Peyer's patch (tissue), 4 donors: Measurements from ENCODE around the gene WAS. TPM values are rescaled to one million over a fixed set of nuclear protein-coding genes. Genes with fewer than 3 reads are reported as not detected.

Experiments used
- DNase-seq, 3 donors: peaks; one replicate each; pipeline ENCODE4 v3.0.0-alpha.2; 2017 to 2019
- H3K27ac ChIP-seq, 4 donors: fragments of 200-600 bp; sonication (generic); one replicate each; pipeline ENCODE4 v1.5.1; 2016 to 2019
- H3K27me3 ChIP-seq, 2 donors: fragments of 200-600 bp; sonication (generic); one replicate each; pipeline ENCODE4 v1.5.1; 2019
- H3K36me3 ChIP-seq, 3 donors: fragments of 200-600 bp; sonication (generic); one replicate each; pipeline ENCODE4 v1.5.1; 2016 to 2019
- H3K4me1 ChIP-seq, 4 donors: fragments of 200-600 bp; sonication (generic); one replicate each; pipeline ENCODE4 v1.5.1; 2016 to 2019
- H3K4me3 ChIP-seq, 4 donors: fragments of 200-600 bp; sonication (generic); 1 replicate in 3 of 4; 2 replicates in 1 of 4; pipeline ENCODE4 v1.5.1; 2016 to 2019; ENCODE audit warnings: mild to moderate bottlenecking in 1 of 4
- H3K9me3 ChIP-seq, 4 donors: fragments of 200-600 bp; sonication (generic); one replicate each; pipeline ENCODE4 v1.5.1; 2016 to 2019; ENCODE audit warnings: mild to moderate bottlenecking in 1 of 4
- POLR2A ChIP-seq, 2 donors: fragments of 450-650 bp; IDR thresholded peaks; one replicate each; pipeline ENCODE4 v1.5.1; 2017; ENCODE audit warnings: antibody characterized with exemption in 2 of 2, mild to moderate bottlenecking in 2 of 2, moderate library complexity in 2 of 2
- total RNA-seq, 4 donors: library from RNA; depleted of rRNA; stranded (reverse); fragments of >200 nt; gene quantifications; one replicate each; pipeline ENCODE4 v1.1.0, GENCODE V29; 2016
- TF ChIP-seq, protein P1 (sequence below), 6 experiments: fragments of 450-650 bp in 4 of 6; fragments of 200-600 bp in 2 of 6; sonication (generic) in 1 of 6; IDR thresholded peaks; one replicate each; pipeline ENCODE4 v1.5.1; 2017 to 2019; ENCODE audit warnings: antibody characterized with exemption in 6 of 6, mild to moderate bottlenecking in 3 of 6, moderate library complexity in 1 of 6

The WAS gene
- 10 to 100 TPM in 1 of 4 donors, 1 to 10 TPM in 3; 3.5 to 45.4 (median 7.6) TPM for total RNA-seq

- Histone ChIP-seq H3K36me3 (no peaks in the 10 kb centered on the region), H3K9me3 (no peaks in the 10 kb centered on the region), H3K4me1 (no peaks in the 10 kb centered on the region), H3K4me3 (peak within 1 kb of the TSS; percentile 30 to 48 (median 38)), H3K27ac (peak within 1 kb of the TSS; percentile 58 to 80 (median 73)), H3K27me3 (no peaks in the 10 kb centered on the region)
- DNase-seq: peak in 2 of 3 donors; percentile 53 to 64
- TF ChIP-seq, protein P1, sequence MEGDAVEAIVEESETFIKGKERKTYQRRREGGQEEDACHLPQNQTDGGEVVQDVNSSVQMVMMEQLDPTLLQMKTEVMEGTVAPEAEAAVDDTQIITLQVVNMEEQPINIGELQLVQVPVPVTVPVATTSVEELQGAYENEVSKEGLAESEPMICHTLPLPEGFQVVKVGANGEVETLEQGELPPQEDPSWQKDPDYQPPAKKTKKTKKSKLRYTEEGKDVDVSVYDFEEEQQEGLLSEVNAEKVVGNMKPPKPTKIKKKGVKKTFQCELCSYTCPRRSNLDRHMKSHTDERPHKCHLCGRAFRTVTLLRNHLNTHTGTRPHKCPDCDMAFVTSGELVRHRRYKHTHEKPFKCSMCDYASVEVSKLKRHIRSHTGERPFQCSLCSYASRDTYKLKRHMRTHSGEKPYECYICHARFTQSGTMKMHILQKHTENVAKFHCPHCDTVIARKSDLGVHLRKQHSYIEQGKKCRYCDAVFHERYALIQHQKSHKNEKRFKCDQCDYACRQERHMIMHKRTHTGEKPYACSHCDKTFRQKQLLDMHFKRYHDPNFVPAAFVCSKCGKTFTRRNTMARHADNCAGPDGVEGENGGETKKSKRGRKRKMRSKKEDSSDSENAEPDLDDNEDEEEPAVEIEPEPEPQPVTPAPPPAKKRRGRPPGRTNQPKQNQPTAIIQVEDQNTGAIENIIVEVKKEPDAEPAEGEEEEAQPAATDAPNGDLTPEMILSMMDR (IDR thresholded peaks at IDR 0.05): no peak
- TF ChIP-seq POLR2A (IDR thresholded peaks at IDR 0.05): no peak
These were observed at the start of gene WAS for GRCh38 chrX:48683411-48683982. Gene WAS, plus strand, starts transcription at chrX:48683799. Its CDS starts 55 bp downstream, at chrX:48683854.

DNA sequence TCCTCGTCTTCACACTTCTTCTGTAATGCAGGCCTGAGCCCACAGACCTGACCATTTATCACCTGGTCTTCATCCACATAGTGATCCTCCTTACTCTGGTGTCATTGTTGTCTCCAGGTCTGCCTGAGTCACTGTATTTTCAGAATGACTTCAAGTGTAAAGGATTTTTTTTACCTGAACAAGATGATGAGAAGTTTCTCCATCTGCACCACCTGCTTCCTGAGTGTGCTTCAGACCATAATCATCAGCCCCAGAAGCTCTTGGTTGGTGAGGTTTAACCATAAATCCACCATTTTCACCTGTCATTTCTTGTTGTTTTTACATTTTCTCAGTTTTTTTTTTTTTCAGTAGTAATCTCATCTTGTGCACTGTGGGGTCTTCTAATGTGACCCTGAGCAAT is 47.3 kb upstream of the WAS start:
- TF ChIP-seq, protein P1 (IDR thresholded peaks at IDR 0.05): no peak
- TF ChIP-seq POLR2A (IDR thresholded peaks at IDR 0.05): no peak
- Histone ChIP-seq H3K27me3 (no peaks in the 10 kb centered on the region), H3K4me1 (peaks cover 0 to 5% (median 1%) of the 10 kb centered on the region in 4 donors), H3K36me3 (no peaks in the 10 kb centered on the region), H3K9me3 (no peaks in the 10 kb centered on the region), H3K4me3 (no peak overlapping the region), H3K27ac (no peak overlapping the region)
- DNase-seq: no peak

DNA sequence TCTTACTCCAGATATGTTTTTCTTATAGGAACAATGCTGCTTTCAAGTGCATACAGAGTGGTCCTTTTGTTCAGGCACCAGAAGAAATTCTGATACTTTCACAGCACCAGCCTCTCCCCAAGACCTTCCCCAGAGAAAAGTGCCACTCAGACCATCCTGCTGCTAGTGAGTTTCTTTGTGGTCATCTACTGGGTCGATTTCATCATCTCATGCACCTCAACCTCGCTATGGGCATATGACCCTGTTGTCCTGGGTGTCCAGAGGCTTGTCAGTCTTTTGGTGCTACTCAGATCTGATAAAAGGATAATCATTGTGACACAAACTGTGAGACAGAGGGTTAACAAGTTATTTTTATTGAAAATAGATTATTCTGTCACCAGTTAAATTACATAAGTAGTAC is 46.8 kb upstream of the WAS start:
- H3K4me3 ChIP-seq: no peak overlapping the region
- H3K27me3 ChIP-seq: no peaks in the 10 kb centered on the region
- no peak for DNase-seq
- H3K9me3 ChIP-seq: no peaks in the 10 kb centered on the region
- peaks cover 0 to 3% (median under 1%) of the 10 kb centered on the region in 4 donors for H3K4me1 ChIP-seq
- TF ChIP-seq, protein P1 (IDR thresholded peaks at IDR 0.05): no peak
- no peak for TF ChIP-seq POLR2A (IDR thresholded peaks at IDR 0.05)
- H3K27ac ChIP-seq: no peak overlapping the region
- no peaks in the 10 kb centered on the region for H3K36me3 ChIP-seq

DNA sequence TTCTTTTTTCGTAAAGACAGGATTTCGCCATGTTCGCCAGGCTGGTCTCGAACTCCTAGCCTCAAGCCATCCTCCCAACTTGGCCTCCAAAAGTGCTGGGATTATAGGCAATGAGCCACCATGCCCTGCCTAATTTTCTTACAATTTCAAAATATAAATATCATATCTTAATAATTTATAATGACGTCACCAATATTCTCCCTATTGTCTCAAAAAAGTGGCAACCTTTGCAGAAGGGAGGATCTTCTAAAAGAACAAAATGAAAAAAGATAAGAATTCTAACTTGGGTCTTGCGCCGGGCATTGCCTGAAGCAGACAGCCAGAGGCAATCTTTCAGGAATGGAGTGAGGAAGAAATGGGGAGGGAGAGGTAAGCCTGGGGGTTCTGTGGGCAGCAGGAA is 37.9 kb upstream of the WAS start:
- TF ChIP-seq, protein P1 (IDR thresholded peaks at IDR 0.05): no peak
- no peak for TF ChIP-seq POLR2A (IDR thresholded peaks at IDR 0.05)
- Histone ChIP-seq H3K27me3 (no peaks in the 10 kb centered on the region), H3K9me3 (no peaks in the 10 kb centered on the region), H3K27ac (no peak overlapping the region), H3K36me3 (no peaks in the 10 kb centered on the region), H3K4me1 (peaks cover 0 to 3% (median 0%) of the 10 kb centered on the region in 4 donors), H3K4me3 (no peak overlapping the region)
- no peak for DNase-seq

DNA sequence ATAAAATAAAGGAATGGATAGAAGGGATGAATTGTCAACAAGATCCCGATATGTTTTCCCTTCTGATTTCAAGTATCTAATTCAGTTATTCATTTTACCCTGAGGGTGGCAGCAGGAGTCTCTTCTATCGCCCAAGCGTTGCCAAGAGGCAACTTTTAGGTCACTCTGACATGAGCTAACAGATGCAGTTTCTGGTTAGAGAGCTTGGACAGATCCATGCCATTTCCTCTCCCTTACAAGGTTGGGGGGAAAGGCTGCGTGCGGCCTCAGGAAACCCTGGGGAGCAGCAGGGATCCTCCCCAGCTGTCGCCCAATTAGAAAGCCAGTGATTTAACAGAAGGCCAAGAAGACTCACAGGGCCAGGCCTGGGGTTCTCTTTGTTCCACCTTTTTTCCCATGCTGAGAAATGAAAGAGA is 35.3 kb upstream of the WAS start:
- Histone ChIP-seq H3K27ac (peak overlapping the region in 1 of 4 donors; percentile 16), H3K4me3 (no peak overlapping the region), H3K36me3 (no peaks in the 10 kb centered on the region), H3K9me3 (no peaks in the 10 kb centered on the region), H3K4me1 (peaks cover 0 to 3% (median 0%) of the 10 kb centered on the region in 4 donors), H3K27me3 (no peaks in the 10 kb centered on the region)
- DNase-seq: peak in 2 of 3 donors; percentile 20 to 67
- TF ChIP-seq, protein P1 (IDR thresholded peaks at IDR 0.05): peak in 4 of 6 experiments; percentile 34 to 51 (median 45)
- no peak for TF ChIP-seq POLR2A (IDR thresholded peaks at IDR 0.05)
